CD4-positive, CD25-positive, alpha-beta regulatory T cell (primary cell): Measurements from ENCODE around the gene C18orf63. TPM values are rescaled to one million over a fixed set of nuclear protein-coding genes. Genes with fewer than 3 reads are reported as not detected.
"Not testable (repeated sequence)": the region's sequence is repeated elsewhere in the genome, so short reads cannot be mapped to it uniquely, and the experiment has no call there.

Source experiments
- ATAC-seq, 2 donors: fragments of 150-1000 bp; cut with Tn5 transposase; one replicate each; pipeline ENCODE4 v1.10.0; 2021; ENCODE audit warnings: low read depth in 2 of 2, moderate number of reproducible peaks in 2 of 2, moderate library complexity in 1 of 2
- DNase-seq, 3 donors: peaks; one replicate each; pipeline versions ENCODE4 v3.0.0 to v3.0.0-alpha.2; 2012 to 2022; ENCODE audit warnings: mixed read lengths in 1 of 3
- H3K27ac ChIP-seq: one replicate; pipeline ENCODE4 v1.7.0; 2013; ENCODE audit warnings: mild to moderate bottlenecking, low read length; ENCODE audit not compliant: insufficient read depth, poor library complexity, severe bottlenecking
- H3K27me3 ChIP-seq: one replicate; pipeline ENCODE4 v1.7.0; 2013; ENCODE audit warnings: low read length; ENCODE audit not compliant: control insufficient read depth, insufficient read depth
- H3K36me3 ChIP-seq: one replicate; pipeline ENCODE4 v1.7.0; 2013; ENCODE audit warnings: mild to moderate bottlenecking, low read length, moderate library complexity; ENCODE audit not compliant: control insufficient read depth, insufficient read depth
- H3K4me1 ChIP-seq: 2 replicates; pipeline ENCODE4 v1.7.0; 2013; ENCODE audit warnings: mild to moderate bottlenecking, low read length; ENCODE audit not compliant: insufficient read depth, control insufficient read depth, poor library complexity, severe bottlenecking
- H3K4me3 ChIP-seq: one replicate; pipeline ENCODE4 v1.7.0; 2013; ENCODE audit warnings: low read depth, mild to moderate bottlenecking, low read length, moderate library complexity
- H3K9me3 ChIP-seq, 2 experiments: 1 replicate in 1 of 2; 2 replicates in 1 of 2; pipeline ENCODE4 v1.7.0; 2013; ENCODE audit warnings: low read length in 2 of 2, mild to moderate bottlenecking in 1 of 2, moderate library complexity in 1 of 2; ENCODE audit not compliant: control insufficient read depth in 2 of 2
- H3K27ac Mint-ChIP-seq, 3 donors: one replicate each; pipeline ENCODE4 v1.8.0; 2020 to 2022; ENCODE audit warnings: mild to moderate bottlenecking in 3 of 3, mixed read lengths in 3 of 3, moderate library complexity in 2 of 3
- H3K27me3 Mint-ChIP-seq: one replicate; pipeline ENCODE4 v1.8.0; 2022; ENCODE audit warnings: mild to moderate bottlenecking, mixed read lengths
- H3K36me3 Mint-ChIP-seq: one replicate; pipeline ENCODE4 v1.8.0; 2020; ENCODE audit warnings: mixed read lengths
- H3K4me1 Mint-ChIP-seq, 4 donors: one replicate each; pipeline ENCODE4 v1.8.0; 2020 to 2022; ENCODE audit warnings: mixed read lengths in 4 of 4, mild to moderate bottlenecking in 1 of 4
- H3K4me3 Mint-ChIP-seq, 4 donors: one replicate each; pipeline ENCODE4 v1.8.0; 2020 to 2022; ENCODE audit warnings: mild to moderate bottlenecking in 4 of 4, mixed read lengths in 4 of 4, moderate library complexity in 3 of 4
- H3K9me3 Mint-ChIP-seq, 7 donors: one replicate each; pipeline ENCODE4 v1.8.0; 2020 to 2022; ENCODE audit warnings: mixed read lengths in 7 of 7, mild to moderate bottlenecking in 3 of 7, moderate library complexity in 2 of 7
- polyA plus RNA-seq, 4 donors: library from polyadenylated mRNA; unstranded; fragments of 300-500 nt; fragmentation: Illumina TruSeq; gene quantifications; one replicate each; pipeline ENCODE4 v1.2.3, GENCODE V29; 2021
- total RNA-seq: library from RNA; stranded (reverse); gene quantifications from one replicate; pipeline ENCODE4 v1.2.3, GENCODE V29; 2022

C18orf63 gene
- total and polyA plus RNA-seq, 5 donors from 2014 or later: not detected

DNA sequence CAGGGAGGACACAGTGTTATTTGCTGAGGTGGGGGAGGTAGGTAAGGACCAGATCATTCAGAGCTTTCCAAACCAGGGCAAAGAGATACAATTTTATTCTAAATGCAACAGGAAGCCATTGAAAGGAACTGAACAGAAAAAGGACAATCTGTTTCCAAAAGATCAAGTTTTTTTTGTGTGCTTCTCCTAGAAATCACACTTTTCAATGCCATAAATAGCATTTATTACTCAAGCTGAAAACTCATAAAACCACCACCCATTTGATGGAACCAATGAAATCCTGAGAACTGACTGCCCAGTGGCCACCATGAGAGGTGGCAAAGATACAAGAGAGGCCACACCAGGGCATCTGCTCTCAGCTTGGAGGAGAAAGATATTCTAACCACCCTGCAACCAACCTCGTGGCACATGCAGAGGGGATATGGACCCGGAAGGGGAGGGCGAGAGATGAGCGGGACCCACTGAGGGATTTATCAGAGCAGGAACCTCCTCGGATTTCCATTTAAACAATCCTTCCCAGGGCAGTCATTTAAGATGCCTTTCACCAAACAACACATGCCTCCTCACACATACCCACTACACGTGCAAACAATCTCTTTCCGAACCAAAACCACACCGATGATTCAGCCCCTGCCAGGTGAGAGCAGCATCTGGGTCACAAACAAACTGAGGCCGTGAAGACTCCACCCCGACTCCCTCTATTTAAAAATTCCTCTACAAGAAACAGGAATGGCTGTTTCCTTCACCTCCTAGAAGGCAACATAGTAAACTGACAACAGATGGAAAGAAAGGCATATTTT lies 32.7 kb upstream of the C18orf63 start:
- no peaks in the 10 kb centered on the region for H3K4me1 ChIP-seq
- DNase-seq (no peak), ATAC-seq (no peak)
- H3K27ac Mint-ChIP-seq: peak overlapping the region; percentile 26 to 74 (median 39)
- H3K27ac ChIP-seq: no peak overlapping the region
- H3K27me3 Mint-ChIP-seq: no peaks in the 10 kb centered on the region
- H3K36me3 ChIP-seq: no peaks in the 10 kb centered on the region
- H3K36me3 Mint-ChIP-seq: peaks cover 26% of the 10 kb centered on the region
- peak overlapping the region in 1 of 4 donors; percentile 54 for H3K4me3 Mint-ChIP-seq
- no peaks in the 10 kb centered on the region for H3K27me3 ChIP-seq
- H3K9me3 ChIP-seq: no peaks in the 10 kb centered on the region
- H3K4me3 ChIP-seq: no peak overlapping the region
- H3K4me1 Mint-ChIP-seq: peaks cover 9 to 21% (median 15%) of the 10 kb centered on the region in 4 donors
- no peaks in the 10 kb centered on the region for H3K9me3 Mint-ChIP-seq

DNA sequence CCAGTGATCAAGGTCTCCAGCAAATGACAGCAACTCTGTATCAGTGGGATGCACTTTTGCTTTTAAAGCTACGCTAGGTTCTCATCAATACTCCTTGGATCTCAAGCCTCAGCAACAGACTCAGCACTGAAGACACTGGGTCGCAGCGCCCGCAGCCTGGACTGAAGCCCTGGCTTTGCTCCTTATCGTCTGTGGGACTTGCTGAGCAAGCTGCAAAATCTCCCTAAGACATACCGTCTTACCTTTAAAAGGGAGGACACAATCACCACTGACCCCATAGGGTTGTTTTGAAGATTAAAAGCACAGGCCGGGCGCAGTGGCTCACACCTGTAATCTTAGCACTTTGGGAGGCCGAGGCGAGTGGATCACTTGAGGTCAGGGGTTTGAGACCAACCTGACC lies 32.0 kb upstream of the C18orf63 start:
- H3K4me3 ChIP-seq: no peak overlapping the region
- H3K4me1 ChIP-seq: no peaks in the 10 kb centered on the region
- no peaks in the 10 kb centered on the region for H3K9me3 ChIP-seq
- no peak for DNase-seq
- no peaks in the 10 kb centered on the region for H3K27me3 ChIP-seq
- H3K27ac Mint-ChIP-seq: no peak overlapping the region
- no peaks in the 10 kb centered on the region for H3K36me3 ChIP-seq
- peaks cover 25% of the 10 kb centered on the region for H3K36me3 Mint-ChIP-seq
- no peak overlapping the region for H3K27ac ChIP-seq
- H3K4me3 Mint-ChIP-seq: no peak overlapping the region
- ATAC-seq: no peak
- H3K4me1 Mint-ChIP-seq: peaks cover 9 to 22% (median 16%) of the 10 kb centered on the region in 4 donors
- no peaks in the 10 kb centered on the region for H3K9me3 Mint-ChIP-seq
- no peaks in the 10 kb centered on the region for H3K27me3 Mint-ChIP-seq

DNA sequence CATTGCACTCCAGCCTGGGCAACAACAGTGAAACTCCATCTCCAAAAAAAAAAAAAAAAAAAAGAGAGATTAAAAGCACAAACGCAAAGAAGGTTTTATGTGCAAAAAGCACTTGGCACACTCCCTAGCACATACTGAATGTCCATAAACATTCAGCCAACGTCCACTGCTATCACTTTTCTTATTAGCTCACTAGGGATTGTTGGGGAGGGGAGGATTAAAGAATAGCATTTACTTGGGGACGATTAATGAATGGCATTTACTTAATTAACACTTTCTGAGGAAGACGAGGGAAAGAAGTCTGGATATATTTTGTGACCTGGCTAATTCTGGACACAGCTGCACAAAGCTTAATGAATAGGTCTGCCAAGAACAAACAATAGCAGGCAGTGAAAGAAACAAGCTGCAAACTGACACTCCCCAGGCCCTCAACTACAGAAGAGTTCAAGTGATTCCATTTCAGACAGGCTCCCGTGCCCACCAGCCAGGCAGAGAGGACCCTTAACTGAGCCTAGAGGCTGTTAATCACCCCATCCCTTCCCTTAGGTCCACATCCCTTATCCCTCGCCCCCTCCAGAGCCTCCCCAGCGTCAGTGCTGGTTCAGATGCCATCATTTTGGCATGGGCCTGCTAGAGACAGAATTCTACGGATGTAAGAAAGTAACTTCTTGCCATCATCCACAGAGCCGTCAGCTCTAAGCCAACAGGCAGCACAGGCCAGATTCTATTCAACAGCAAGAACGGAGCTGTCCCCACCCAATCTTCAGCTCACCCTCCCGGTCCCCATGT lies 31.3 kb upstream of the C18orf63 start:
- H3K4me1 ChIP-seq: no peaks in the 10 kb centered on the region
- peaks cover 9 to 22% (median 16%) of the 10 kb centered on the region in 4 donors for H3K4me1 Mint-ChIP-seq
- ATAC-seq (no peak), DNase-seq (no peak)
- no peaks in the 10 kb centered on the region for H3K27me3 Mint-ChIP-seq
- H3K4me3 Mint-ChIP-seq: no peak overlapping the region
- no peaks in the 10 kb centered on the region for H3K9me3 ChIP-seq
- no peak overlapping the region for H3K27ac Mint-ChIP-seq
- H3K9me3 Mint-ChIP-seq: no peaks in the 10 kb centered on the region
- H3K27me3 ChIP-seq: no peaks in the 10 kb centered on the region
- no peaks in the 10 kb centered on the region for H3K36me3 ChIP-seq
- H3K36me3 Mint-ChIP-seq: peaks cover 25% of the 10 kb centered on the region
- no peak overlapping the region for H3K4me3 ChIP-seq
- no peak overlapping the region for H3K27ac ChIP-seq

DNA sequence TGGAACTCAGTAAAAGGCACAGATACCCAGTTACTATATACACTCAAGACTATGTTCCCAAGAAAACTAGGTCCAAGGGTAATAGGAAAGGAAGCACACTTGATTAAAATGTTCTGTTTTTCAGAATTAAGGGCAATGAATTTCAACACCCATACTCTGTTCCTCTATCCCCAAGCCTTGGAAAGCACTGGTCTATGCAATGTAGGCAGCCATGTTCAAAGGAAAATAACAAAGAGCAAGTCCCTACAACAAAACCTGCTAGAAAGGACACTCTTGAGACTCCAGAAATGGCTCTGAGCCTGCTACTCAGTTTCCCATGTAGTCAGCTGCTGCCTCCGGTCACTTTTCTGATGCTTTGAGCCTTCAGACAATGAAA lies 30.7 kb upstream of the C18orf63 start:
- no peaks in the 10 kb centered on the region for H3K4me1 ChIP-seq
- Mint-ChIP-seq H3K4me3 (no peak overlapping the region), H3K27ac (no peak overlapping the region), H3K36me3 (peaks cover 22% of the 10 kb centered on the region), H3K27me3 (no peaks in the 10 kb centered on the region), H3K4me1 (peaks cover 9 to 22% (median 16%) of the 10 kb centered on the region in 4 donors), H3K9me3 (no peaks in the 10 kb centered on the region)
- H3K27ac ChIP-seq: no peak overlapping the region
- no peaks in the 10 kb centered on the region for H3K36me3 ChIP-seq
- ATAC-seq (no peak), DNase-seq (no peak)
- no peaks in the 10 kb centered on the region for H3K9me3 ChIP-seq
- no peak overlapping the region for H3K4me3 ChIP-seq
- H3K27me3 ChIP-seq: no peaks in the 10 kb centered on the region

DNA sequence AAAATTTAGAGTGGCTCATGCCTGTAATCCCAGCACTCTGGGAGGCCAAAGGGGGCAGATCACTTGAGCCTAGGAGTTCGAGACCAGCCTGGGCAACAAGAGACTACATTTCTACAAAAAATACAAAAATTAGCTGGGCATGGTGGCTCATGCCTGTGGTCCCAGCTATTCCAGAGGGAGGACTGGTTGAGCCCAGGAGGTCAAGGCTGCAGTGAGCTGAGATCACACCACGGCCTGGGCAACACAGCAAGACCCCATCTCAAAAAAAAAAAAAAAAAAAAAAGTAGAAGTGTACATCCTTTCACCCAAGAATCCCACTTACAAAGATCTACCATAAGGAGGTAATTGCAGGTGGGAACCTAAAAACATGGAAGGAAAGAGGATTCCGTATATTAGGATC lies 30.1 kb upstream of the C18orf63 start:
- H3K36me3 ChIP-seq, ATAC-seq, H3K9me3 ChIP-seq, H3K27ac Mint-ChIP-seq, H3K27ac ChIP-seq, DNase-seq, H3K27me3 Mint-ChIP-seq, H3K9me3 Mint-ChIP-seq, H3K4me3 ChIP-seq, H3K27me3 ChIP-seq, H3K4me3 Mint-ChIP-seq, H3K4me1 ChIP-seq: not testable (repeated sequence)
- peaks cover 22% of the 10 kb centered on the region for H3K36me3 Mint-ChIP-seq
- peaks cover 9 to 25% (median 16%) of the 10 kb centered on the region in 4 donors for H3K4me1 Mint-ChIP-seq

DNA sequence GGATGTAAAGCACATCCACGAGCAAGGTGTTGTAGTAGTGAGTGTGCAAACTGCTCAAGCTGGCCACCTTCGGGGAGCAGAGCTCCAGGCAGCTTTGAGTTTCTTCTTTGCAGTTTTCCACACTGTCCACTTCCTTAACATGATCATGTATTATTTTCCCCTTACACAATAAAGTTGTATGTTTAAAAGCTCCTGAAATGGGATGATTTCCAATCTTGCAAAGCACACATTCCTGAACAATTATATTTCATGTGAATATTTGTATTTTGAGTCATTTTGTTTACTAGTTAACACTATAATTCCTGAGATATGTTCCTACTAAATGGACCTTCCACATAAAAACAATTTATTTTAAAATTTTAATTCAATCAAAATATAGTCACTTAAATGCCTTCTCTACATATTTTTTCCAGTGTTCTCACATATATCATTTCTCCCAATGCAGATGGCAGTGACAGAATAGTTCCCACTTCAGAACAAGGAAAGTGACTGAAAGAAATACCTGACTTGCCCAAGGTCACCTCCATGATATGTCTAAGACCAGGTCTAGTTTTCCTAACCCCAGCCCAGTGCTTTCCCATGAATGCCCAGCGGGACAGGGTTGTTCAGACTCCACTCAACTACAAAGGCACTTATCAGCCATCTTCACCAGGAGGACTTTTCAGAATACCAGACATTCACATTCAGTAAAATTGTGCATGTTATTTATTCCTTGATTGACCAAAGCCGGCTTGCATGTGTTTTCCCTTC lies 29.4 kb upstream of the C18orf63 start:
- Mint-ChIP-seq H3K4me3 (no peak overlapping the region), H3K27ac (peak overlapping the region in 1 of 3 donors; percentile 45), H3K4me1 (peaks cover 9 to 25% (median 16%) of the 10 kb centered on the region in 4 donors), H3K27me3 (no peaks in the 10 kb centered on the region), H3K9me3 (no peaks in the 10 kb centered on the region), H3K36me3 (peaks cover 18% of the 10 kb centered on the region)
- no peak overlapping the region for H3K4me3 ChIP-seq
- ATAC-seq (no peak), DNase-seq (no peak)
- H3K4me1 ChIP-seq: peaks cover 7% of the 10 kb centered on the region
- no peaks in the 10 kb centered on the region for H3K36me3 ChIP-seq
- no peak overlapping the region for H3K27ac ChIP-seq
- H3K9me3 ChIP-seq: no peaks in the 10 kb centered on the region
- H3K27me3 ChIP-seq: no peaks in the 10 kb centered on the region

GRCh38 chr18:74286856-74287255 lies 28.8 kb upstream of the C18orf63 start:
- H3K4me1 Mint-ChIP-seq: peaks cover 11 to 24% (median 14%) of the 10 kb centered on the region in 4 donors
- H3K27ac Mint-ChIP-seq: no peak overlapping the region
- no peak overlapping the region for H3K4me3 Mint-ChIP-seq
- peaks cover 10% of the 10 kb centered on the region for H3K4me1 ChIP-seq
- H3K27ac ChIP-seq: no peak overlapping the region
- H3K9me3 ChIP-seq: no peaks in the 10 kb centered on the region
- H3K27me3 ChIP-seq: no peaks in the 10 kb centered on the region
- H3K9me3 Mint-ChIP-seq: no peaks in the 10 kb centered on the region
- H3K27me3 Mint-ChIP-seq: no peaks in the 10 kb centered on the region
- no peak for DNase-seq
- H3K4me3 ChIP-seq: no peak overlapping the region
- no peaks in the 10 kb centered on the region for H3K36me3 ChIP-seq
- H3K36me3 Mint-ChIP-seq: peaks cover 13% of the 10 kb centered on the region
- ATAC-seq: no peak
